ENCODE measurements around the gene EBF4.

The EBF4 gene

DNA sequence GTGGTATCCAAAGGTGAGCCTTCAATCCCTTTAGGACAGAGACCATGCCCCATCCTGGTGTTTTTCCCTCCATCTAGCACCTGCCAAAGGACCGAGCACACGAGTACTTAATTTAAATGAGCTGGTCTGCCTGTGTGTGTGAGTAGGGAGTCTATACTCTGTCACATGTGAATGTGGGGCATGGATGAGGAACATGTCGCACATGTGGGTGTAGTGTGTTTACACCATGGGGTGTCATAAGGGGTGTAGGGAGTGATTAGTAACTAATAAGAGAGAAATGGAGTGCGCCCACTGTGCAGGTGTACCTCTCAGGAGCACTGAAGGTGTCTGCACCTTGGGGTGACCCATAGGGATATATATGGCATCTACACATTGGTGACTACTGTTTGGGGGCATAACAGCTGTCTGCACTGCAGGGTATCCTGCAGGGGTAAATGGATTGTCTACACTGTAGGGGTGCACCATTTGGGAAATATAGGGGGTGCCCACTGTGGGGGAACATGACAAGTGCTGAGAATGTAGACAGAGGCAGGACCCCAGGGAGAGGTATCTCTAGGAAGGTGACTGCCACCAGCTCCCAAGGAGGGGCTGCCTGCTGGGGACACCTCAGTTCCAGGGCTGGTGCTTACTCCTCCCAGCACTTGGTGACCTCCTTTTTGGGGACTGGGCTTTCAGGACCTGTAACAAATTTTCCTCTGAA lies 53.5 kb downstream of the EBF4 start:
- DNase-seq: no peak

DNA sequence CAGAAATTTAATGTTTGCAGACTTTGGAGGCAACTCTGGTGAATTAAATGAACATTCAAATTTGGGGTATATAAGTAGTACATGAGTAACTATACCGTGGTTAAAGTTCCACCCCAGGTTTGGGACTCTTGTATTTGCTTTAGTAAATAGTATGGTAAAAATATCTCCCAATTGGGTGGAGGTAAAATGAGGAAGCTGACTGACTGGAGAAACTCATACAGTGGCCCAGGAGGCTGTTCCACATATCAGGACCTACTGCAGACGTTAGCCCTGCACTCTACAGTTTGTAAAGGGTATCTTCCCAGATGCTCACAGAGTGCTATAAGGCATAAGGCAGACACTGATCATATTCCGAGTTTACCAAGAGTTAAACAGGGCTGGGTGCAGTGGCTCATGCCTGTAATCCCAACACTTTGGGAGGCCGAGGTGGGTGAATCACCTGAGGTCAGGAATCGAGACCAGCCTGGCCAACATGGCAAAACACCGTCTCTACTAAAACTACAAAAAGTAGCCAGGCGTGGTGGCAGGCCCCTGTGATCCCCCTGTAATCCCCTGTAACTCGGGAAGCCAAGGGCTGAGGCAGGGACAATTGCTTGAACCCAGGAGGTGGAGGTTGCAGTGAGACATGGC lies 54.2 kb downstream of the EBF4 start:
- no peak for DNase-seq

DNA sequence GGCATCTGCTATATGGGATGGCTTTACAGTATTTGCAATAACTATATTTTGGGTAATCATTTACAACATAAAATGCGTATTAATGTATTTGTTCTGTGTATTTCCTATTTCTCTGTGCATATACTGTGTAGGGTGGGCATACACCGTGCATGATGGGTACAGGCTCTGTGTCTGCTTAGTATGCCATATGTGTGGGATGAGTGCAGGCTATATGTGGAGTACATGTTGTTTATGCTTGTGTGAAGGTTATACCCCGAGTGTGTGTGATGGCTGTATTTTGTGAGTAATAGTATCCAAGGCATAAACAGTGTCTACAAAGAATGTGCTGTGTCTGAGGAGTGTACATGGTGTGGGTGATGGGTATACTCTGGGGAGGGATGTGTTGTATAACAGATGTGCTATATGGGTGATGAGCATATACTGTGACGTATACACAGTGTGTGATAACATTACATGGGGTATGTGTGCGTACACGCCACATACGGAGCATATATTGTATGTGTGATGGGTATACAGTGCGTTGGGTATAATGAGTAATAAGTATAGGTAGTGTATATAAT lies 55.2 kb downstream of the EBF4 start:
- no peak for DNase-seq

DNA sequence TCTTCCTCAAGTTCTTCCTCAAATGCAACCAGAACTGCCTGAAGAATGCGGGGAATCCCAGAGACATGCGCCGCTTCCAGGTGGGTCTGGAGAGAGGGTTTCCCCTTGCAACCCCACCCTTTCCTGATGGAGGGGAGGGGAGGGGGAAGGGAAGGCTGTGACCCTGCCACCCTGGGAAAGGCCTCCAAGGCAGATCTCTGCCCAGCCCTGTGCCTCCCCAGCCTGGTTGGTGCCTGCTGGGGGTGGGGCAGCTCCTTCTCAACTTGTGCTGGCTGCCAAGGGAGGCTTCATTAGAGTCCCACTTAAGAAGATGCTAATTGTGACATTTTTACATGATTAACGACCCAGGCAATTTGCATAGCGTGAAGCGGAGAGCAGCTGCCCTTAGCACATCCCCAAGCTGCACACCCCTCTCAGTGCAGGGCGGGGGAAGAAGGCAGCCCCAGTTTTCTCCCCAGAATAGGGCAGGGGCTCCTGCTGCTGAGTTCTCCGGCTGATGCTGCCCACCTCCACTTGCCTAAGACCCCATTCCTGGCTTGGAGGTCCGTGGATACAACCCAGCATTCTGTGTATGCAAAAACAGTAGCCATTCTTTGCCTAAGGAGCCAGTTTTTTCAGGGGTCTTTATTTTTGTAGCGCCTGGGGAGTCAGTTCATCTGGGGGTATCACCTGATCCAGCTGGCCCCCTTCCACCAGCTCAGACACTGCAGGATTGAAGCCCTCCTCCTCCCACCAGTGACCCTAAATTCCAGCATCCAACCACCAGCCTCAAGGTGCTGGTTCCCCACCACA lies 56.2 kb downstream of the EBF4 start:
- DNase-seq: no peak

DNA sequence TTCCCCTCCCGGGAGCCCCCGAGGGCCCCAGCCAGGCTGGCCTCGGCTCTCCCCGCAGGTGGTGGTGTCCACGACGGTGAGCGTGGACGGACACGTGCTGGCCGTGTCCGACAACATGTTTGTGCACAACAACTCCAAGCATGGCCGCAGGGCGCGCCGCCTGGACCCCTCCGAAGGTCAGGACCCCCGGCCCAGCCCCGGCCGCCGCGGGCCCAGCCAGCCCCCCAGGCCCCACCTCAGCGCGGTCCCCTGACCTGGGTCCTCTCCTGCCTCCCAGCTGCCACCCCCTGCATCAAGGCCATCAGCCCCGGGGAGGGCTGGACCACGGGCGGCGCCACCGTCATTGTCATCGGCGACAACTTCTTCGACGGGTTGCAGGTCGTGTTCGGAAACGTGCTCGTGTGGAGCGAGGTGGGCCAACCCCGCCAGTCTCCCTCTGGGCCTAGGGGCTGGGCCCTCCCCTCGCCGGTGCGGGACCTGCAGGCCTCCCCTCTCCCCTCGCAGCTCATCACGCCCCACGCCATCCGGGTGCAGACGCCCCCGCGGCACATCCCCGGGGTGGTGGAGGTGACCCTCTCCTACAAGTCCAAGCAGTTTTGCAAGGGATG lies 56.9 kb downstream of the EBF4 start:
- no peak for DNase-seq

DNA sequence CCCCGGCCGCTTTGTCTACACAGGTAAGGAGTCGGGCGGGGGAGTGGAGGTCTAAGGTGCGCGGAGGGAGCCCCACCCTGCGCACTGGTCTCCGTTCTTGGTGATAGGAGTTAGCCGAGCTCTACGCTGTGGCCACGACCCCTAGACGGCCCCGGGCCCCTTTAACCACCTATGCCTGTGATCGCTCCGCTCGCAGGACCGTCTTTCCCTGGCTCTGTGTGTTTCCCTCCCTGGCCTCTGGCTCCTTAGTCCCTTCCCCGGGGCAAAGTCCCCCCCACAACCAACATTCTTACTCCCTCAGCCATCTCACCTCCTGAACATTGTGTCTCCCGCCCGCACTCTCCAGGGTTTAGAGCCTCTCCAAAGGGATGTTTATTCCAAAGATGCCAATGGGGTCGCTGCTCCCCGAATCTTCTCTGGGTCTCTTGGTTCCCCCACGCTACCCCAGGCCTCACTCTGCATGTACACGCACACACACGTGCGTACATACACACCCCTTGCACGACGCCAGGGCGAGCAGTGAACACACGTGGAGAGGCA lies 57.4 kb downstream of the EBF4 start:
- DNase-seq: no peak

DNA sequence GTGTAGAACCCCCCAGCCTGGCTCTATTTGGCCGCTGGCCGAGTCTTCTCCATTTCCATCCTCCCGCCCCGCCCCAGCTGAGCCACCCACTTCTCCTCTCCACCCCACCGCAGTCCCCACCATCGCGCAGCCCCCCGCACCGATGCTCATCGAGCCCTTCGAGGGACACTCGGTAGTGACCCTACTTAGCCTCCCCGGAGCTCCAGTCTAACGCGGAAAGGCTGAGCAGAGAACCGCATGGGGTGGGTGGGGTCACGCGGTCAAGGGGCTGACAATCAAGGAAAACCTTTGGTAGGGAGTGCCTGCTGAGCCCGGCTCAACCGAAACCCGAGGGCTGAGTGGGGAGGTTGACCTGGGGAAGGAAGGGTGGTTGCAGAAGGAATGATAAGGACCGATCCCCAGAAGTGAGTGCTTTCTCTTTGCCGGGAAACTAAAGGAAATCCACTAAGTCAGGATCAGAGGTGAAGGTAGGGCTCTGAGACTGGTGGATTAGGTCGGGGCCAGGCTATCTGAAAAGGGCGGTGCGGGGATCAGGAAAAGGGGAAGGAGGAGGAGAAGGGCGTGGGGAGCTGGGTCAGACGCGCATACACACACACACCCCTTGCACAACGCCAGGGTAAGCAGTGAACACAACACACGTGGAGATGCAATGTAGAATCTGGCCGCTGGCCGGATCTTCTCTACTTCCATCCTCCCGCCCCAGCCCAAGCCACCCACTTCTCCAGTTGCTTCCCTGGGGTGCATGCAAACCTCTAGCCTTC lies 58.1 kb downstream of the EBF4 start:
- DNase-seq: no peak

DNA sequence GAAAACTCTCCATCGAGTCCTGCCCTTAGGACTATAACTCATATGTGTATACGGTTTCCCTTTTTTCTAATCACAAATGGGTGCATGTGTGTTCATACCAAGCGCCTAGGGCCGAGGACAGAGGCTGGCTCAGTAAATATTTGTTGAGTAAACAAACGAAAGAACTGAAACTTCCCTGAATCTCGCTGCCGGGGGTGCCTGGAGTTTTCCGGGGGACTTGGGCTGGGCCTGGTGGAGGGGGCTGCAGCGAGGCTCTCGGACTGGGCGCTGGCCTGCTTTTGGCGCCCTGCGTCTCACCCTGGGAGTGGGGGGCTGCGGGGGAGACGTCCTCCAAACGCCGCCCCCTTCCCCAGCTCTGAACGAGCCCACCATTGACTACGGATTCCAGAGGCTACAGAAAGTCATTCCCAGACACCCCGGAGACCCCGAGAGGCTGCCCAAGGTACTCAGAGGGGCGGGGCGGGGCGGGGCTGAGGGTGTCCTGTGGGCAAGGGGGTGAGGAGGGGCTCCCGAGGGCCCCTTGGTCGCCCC lies 58.8 kb downstream of the EBF4 start:
- DNase-seq: no peak

DNA sequence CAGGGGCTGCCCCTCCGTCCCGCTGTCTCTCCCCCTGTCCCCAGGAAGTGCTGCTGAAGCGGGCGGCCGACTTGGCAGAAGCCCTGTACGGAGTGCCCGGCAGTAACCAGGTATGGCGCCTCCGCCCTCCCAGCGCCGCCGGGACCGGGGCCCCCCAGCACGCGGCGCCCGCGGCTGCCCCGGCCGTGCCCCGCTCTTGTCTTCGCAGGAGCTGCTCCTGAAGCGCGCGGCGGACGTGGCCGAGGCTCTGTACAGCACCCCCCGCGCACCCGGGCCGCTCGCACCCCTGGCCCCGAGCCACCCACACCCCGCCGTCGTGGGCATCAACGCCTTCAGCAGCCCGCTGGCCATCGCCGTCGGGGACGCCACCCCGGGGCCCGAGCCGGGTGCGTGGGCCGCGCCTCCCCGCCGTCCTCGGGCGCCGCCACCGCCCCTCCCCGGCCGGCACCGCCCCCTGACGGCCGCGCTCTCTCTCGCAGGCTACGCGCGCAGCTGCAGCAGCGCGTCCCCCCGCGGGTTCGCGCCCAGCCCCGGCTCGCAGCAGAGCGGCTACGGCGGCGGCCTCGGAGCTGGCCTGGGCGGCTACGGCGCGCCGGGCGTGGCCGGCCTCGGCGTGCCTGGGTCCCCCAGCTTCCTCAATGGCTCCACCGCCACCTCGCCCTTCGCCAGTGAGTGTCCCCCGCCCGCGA lies 59.4 kb downstream of the EBF4 start:
- no peak for DNase-seq

DNA sequence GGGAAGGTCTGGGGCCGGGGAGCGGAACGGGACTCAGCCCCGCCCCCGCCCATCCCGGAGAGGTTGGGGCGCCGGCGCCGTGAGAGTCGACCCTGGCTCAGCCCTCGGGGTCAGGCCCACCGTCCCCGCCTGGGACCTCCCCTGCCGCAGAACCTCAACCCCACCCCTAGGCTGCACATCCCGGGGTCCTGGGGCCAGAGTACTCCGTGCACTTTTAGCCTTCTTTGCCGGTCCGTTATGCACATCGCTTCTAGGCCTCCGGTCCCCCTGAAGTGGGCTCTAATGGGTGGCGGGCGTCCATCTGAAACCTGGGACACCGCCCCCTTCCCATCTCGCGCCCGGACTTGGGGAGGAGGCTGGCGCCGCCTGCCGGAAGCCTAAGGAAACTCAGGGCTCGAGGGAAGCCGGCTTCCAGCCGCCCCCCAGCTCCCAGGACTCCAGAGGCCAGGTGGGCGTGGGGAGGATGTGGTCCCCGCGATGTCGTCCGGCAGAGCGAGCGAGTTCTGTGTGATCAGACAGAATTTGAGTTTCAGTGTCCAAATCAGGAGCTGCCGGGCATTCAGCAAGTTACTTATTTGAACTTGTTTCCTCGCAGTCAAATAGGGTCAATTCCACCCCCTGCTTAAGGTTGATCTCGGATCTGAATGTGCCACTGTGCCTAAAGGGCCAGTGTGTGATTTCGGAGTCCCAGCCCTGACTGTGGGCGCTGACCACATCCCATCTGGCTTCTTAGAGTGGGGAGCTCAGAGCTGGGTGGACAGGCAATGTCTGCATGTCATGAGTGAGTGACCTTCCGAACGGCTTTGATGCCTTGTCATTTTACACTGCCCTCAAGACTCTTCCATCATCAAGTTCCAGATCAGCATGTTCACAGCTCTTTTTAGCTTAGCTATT lies 60.2 kb downstream of the EBF4 start:
- no peak for DNase-seq

DNA sequence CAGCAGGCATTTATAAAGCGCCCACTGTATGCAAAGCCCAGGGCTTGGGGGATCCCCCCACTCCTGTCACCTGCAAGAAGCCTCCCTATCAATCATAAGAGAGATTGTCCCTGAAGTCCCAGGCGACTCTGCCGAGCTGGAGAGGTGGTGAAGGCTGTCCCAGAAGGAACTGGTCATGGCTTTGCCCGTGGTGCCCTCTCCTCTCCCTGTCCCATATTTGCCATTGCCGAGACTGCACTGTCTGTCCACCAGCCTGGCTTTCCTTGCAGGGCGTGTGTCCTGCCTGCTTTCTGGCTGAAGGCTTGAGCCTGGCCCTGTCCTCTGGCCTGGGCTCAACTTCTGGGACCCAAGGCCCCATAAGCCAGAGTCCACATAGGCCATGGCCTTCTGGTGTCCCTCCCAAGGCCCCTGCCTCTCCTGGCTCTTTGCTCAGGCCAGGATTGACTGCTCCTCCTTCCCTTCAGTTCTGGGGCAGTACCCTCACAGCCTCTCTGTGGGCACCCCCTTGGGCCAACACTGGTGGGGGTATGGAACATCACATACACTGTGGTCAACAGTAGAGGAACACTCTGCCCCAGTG lies 61.0 kb downstream of the EBF4 start:
- DNase-seq: no peak

DNA sequence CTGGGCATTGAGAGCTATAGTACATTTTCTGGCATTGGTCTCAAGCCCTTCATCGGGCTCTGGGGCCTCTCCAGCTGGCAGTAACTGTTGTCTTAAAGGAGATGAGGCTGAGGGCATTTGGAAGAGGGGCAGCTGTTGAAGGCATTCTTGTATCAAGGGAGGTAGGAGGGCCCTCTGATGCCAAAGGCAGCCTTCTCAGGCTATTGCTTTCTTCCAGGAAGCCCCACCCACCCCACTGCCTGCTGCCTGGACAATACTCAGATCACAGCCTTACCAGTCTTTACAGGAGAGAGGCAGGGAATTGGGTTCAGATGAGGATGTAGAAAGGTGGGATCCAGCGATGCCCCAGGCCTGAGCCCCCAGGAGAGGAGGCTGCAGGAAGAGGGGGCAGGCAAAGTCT lies 61.8 kb downstream of the EBF4 start:
- DNase-seq: no peak

DNA sequence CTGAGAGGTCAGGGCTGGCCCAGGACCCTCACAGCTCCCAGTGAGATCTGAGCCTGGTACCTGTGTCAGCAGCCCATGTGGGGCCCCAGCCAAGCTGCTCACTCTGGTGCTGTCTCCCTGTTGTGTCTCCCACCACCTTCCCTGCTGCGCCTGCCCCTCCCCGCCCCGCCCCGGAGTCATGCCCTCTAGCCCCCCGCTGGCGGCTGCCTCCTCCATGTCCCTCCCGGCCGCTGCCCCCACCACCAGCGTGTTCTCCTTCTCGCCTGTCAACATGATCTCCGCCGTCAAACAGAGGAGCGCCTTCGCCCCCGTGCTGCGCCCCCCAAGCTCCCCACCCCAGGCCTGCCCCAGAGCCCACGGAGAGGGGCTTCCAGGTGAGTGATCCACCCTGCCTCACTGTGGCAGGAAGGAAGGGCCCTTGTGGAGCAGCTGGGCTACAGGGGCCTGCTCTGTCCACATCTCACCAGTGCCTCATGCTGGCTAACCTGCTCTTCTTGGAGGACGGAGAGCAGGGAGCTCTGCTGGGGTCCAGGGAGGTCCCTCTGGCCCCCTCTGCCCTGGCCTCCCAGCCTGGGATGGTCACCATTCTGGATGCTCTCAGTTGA lies 63.0 kb downstream of the EBF4 start:
- DNase-seq: no peak

DNA sequence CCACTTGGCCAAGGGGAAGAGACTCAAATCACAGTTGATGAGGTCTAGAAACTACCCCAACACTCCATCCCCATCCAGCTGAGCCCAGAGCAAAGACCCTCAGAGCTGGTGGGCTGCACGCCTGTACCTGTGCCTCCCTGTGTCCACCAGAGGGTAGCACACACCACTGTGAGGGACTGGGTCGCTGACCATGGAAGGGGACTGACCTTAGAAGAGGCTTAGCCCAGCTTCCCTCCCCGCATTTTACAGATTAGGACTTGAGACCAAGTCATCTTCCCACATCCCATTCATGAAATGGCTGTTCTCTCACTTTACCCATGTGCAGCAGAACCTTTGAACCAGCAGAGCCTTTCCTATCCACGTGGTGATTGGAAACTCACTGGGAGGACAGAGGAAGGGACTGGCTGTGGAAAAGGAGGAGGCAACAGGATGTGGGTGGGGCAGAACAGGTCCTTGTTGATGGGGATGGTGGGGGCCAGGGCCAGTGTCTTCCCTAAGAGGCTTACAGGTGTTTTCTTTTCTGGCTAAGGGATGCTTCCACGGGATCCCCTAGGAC lies 63.6 kb downstream of the EBF4 start:
- no peak for DNase-seq

DNA sequence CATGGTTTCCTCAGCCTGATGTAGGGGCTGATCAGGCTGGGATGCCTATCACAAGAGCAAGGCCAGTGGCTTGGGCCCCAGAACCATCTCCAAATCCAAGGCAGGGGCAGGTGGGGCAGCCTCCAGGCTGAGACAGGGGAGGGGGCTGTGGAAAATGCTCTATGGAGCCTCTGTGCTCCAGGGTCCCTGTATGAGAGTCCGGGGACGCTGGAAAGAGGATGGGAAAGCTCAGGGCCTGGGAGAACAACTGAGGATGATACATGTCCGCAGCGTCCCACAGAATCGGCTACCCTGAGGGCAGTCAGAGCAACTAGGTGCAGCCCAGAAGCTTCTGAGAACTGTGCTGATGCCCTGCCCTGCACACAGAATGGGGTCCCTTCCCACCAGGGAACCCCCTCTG lies 64.4 kb downstream of the EBF4 start:
- no peak for DNase-seq

DNA sequence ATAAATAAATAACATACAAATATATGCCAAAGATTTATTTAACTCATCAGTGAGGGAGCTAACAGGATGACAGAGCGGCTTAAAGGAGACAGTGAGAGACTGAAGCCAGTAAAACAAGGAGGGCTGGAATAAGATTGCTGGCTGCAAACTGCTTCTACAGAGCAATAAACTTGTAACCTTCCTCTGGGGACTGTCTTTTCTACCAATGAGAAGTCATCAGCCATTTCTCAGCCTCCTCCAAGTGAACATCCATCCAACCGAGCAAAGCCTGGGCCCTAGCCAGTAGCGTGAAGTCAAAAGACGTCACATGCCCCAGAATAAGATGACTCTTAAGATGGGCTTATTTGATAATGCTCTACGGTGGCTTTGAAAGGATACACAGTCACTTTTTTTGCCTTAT lies 65.4 kb downstream of the EBF4 start:
- no peak for DNase-seq

DNA sequence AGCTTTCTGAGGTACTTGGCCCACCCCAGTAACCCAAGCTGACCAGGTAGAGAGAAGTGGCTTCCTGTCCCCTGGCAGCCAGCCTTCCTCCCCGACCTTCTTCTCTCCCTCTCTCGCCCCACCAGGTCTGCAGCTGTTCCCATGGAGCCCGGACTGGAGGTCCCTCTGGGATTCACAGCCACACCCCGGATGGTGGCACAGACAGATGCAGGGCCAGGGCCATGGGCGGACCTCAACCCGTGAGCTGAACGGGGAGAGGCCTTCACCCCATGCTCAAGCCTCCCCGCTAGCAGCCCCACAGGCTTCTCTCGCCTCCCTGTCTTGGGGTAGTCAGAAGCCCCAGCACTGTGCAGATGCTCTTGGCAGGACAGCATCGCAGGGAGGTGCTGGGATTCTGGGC lies 66.6 kb downstream of the EBF4 start:
- DNase-seq: no peak

DNA sequence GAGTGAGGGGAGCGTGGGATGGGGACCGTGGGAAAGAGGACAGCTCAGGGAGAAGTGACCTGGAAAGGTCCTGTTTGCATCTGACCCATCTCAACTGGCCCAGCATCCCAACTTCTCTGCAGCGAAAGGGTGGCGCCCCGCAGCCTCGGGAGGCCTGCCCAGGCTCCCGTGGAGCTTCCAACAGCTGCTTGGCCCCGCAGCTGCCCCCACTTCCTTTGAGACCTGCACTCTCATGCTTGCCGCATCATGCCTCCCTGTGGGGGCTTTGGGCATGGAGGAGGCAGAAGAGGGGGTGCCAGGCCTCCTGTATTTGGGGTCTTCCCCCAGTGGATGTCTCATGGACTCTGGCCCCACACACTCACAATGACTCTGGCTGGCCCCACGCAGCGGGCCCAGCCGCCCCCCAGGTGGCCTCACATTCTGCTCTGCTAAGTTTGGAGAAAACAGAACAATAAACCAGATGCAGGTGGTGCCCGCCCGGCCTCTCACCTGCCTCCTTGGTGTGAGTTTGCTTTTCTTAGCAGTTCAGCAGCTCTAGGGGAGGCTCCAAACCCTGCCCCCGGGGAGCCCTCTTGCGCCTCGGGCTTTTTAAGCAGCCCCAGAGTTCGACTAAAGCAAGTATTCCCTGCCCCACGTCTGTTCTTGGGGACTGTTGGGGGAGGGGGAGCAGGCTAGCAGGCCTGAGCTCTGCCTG lies 67.2 kb downstream of the EBF4 start:
- DNase-seq: no peak
